Right ventricle myocardium superior (tissue), 1 donor: Measurements from ENCODE around the gene SLC43A2. TPM values are rescaled to one million over a fixed set of nuclear protein-coding genes. Genes with fewer than 3 reads are reported as not detected.
"Not testable (repeated sequence)": the region's sequence is repeated elsewhere in the genome, so short reads cannot be mapped to it uniquely, and the experiment has no call there.

Experiments
- ATAC-seq: fragments of 200-7000 bp; cut with Tn5 transposase; one replicate; pipeline ENCODE4 v1.9.1; 2020; ENCODE audit warnings: mild to moderate bottlenecking; ENCODE audit not compliant: poor library complexity
- DNase-seq: peaks from one replicate; pipeline ENCODE4 v3.0.0-alpha.2; 2020
- intact Hi-C: fragments of 100-400 bp; cut with DNase I; formaldehyde crosslinking; loops from one replicate; pipeline ENCODE4 v1.11.2; 2022
- total RNA-seq: library from RNA; stranded (reverse); fragmentation: NEBNext Ultra II Directional; extraction: Animal tissue kit (Norgen Biotek cat#: 25700); gene quantifications from one replicate; pipeline ENCODE4 v1.2.1, GENCODE V29; 2021
- donor health status: DM: no; HTN: yes; CAD: no; lungs with severe emphysema.

The SLC43A2 gene
- total RNA-seq, 1 donor from 2014 or later = 4.2 TPM

DNA sequence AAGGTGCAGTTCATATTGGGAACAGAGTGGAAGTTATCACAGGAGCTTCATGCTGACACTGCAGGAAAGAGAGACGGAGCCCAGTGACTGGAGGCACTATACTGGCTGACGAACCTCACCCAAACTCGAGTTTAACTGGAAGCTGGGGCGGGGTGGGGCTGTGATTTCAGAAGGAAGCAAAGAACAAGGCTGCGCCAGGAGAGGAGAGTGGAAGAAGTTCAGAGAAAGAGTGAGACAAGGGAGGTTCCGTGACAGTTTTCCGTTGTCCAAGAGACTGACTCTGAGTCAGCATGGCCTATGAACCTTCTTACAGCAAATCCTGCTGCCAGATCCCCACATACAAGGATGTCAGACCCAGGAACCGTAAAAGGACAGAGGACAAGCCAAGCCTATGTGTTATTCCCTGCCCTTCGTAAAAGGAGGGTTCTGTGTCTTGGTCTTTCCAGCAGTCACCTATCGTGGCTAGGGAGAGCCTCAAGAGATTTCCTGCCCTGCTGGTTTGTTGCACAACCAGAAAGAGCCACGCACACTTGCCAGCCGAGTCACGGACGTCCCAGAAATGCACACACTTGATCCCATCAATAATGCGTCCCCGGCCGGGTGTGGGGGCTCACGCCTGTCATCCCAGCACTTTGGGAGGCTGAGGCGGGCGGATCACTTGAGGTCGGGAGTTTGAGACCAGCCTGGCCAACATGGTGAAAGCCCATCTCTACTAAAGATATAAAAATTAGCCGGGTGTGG, 71.1 kb downstream of the SLC43A2 start:
- intact Hi-C loops = no loop called here
- DNase-seq (no peak), ATAC-seq (no peak)

DNA sequence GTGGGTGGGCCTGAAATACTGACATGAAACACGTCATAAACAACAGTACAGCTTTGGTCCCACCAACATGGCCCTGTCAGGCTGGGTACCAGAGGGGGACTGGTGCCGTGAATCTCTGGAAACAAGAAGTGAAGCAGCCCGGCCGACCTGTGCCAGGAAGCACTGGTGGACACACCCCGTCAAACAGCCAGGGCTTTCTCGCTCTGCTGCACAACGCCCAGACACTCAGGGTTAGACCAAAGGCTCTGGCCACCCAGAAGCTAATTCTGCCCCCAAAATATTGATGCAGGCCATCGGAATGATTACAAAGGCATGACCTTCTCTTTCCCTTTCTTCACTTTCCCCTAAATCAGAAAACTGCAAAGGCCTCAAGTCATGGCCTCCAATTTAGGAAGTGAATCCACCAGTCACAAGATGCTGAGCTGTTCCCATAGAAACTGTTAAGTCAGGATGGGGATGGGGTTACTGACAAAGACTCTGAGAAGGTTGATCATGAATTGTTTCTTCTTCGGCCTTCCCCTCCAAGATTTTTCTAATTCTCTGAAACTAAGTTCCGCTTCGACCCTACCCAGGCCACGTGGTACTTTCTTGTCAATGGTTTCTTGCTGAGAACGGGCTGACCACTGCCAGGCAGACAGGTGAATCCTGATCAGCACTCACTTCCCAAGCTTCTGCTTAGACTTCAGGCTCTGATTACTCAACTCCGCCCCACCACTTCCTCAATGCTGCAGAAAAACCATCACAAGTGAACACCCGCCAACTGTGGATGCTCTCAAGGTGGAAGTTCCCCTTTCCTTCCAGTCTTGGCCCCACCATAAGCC, 72.8 kb downstream of the SLC43A2 start:
- ATAC-seq = no peak
- intact Hi-C loops = no loop called here
- no peak for DNase-seq

DNA sequence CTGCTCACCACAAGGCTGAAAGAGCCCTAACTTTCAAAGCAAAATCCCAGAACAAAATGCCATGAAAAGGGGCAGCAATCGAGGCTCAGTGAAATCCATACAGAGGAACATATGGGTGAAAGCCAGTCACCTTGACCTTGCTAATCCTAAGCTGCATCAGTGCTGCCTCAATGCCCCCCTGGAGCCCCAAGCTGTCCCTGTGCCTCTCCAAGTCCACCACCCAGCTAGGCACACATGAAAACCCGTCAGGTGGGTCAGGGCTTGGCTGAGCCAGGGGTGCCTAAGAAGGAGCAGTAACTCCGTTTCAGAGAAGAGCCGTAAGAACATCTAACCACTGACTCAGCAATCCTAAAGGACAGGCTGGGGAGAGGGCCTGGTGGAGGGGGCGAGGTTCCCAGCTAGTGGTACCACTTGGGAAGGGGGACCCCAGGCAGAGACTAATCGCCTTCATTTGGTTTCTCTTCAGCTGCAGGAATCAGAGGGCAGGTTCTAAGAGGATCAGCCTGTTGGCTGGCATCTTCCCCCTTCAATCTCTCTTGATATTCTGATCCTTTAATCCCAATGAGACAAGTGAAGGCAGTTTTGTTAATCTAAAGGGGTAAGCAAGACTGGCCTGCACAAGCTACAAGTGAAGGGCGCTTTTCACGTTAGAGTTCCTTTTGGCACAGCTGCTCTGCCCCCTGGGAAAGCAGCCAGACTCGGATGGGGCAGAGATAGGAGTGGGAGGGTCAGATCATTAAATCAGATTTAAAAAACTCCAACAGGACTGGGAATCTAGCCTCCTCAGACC, 73.7 kb downstream of the SLC43A2 start:
- intact Hi-C loops = no loop called here
- DNase-seq (no peak), ATAC-seq (no peak)

DNA sequence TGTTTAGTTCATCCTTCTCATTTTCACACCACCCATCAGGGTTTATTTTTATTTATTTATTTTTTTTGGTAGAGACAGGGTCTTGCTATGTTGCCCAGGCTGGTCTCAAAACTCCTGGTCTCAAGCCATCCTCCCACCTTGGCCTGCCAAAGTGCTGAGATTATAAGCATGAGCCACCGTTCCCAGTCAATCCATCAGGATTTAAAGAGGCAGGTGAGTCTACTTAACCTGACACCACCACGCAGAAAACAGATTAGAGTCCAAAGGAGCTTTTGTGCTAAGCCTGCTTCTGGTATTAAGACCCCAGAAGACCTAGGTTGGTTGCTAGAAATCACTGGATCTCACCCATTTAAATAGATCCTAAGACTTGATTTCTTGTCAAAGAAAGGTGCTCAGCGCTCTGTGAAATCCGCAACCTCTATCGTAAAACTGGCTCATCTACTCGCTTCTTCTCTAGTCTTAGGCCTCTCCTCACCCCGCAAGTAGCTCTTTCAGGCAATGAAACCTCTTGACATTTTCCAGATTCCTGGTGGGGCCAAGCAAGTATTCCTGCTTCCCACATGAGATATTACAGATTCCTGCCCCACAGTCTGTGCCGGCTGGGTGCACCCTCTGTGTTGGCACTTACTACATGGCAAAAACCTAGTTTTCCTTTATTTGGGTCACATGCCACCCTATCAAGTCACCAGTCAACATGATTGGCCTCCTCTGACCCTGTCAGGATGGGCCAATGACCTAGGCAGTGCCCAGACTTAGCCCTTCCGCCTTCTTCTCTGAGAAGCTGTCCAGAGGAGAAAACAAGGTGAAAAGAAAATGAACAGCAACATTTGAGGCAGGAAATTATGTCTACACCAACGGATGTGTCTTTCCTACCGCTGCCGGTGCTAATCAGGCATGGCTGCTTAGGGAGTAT, 75.0 kb downstream of the SLC43A2 start:
- intact Hi-C loops = no loop called here
- DNase-seq (no peak), ATAC-seq (no peak)

DNA sequence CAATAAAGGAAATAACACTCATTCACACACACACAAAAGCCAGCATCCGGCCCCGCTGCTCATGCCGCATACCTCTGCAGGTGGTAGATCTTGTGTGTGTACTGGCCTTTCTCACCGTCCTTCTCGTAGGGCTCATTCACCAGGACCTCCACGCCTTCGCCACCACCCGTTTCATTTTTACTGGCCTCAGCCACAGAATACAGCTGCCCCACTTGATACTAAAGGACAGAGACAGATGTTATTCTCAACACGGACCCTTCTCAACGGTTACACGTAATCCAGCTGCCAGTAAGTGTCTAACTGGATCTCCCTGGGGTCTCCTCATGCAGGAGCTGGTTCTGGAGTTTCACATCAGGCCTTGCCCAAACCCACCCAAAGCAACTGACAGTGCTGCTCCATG, 75.7 kb downstream of the SLC43A2 start:
- intact Hi-C loops = no loop called here
- ATAC-seq (no peak), DNase-seq (no peak)

DNA sequence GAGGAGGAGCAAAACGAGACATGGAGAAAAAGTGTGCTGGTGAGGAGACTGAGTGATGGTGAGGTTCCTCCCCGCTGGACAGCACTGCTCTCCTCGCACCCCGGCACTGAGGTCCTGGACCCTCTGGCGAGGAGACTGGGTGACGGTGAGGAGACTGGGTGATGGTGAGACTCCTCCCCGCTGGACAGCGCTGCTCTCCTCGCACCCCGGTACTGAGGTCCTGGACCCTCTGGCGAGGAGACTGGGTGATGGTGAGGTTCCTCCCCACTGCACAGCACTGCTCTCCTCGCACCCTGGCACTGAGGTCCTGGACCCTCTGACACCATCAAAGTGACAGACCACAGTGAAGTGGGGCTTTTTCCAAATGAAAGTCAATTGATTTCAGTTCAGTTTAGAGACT, 76.9 kb downstream of the SLC43A2 start:
- intact Hi-C loops = no loop called here
- DNase-seq = no peak
- no peak for ATAC-seq

DNA sequence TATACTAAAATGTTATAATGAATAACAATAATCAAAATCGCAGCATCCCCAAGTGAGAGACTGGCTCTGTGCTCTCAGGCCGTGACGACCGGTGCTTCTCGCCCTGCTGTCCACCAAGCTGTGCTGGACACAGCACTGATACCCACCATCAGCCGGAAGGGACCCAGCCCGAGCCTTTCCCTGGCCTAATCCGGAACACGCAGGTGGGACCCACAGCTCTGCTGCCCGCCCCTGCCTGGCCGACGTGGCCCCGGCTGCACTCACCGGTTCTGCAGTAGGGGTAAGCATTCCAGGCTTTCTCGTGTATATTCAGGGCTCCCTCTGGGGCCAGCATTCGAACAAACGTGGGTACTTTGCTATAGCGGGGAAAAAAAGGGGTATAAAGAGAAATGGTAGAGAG, 80.6 kb downstream of the SLC43A2 start:
- intact Hi-C loops = no loop called here
- ATAC-seq (no peak), DNase-seq (no peak)

DNA sequence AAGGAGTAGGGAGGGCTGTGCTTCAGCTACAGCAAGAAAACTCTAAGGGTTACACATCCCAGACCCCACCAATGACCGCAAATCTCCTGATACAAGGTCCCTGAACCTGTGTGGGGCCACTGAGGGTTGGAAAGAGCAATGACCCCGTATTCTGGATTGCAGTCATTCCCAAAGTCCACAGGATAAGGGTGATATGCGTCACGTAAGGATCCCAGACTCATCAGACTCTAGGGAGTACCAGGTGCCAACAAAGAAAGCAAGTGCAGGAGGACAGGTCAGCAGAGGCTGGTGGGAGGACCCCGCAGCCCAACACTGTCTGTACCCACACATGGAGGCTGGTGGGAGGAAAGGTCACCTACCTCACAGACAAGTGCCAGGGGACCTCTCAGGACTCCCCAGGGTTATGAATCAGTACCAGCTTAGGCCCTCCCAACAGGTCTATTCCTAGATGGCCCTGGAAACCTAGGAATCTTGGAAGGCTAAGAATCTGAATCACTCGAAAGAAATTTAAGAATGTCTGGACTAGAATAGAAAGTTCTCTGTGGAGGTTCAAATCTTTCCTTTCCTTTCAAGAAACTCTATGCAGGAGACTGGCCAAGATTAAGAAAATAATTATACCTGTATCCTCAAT, 82.2 kb downstream of the SLC43A2 start:
- DNase-seq = no peak
- ATAC-seq = no peak
- intact Hi-C loops = no loop called here

DNA sequence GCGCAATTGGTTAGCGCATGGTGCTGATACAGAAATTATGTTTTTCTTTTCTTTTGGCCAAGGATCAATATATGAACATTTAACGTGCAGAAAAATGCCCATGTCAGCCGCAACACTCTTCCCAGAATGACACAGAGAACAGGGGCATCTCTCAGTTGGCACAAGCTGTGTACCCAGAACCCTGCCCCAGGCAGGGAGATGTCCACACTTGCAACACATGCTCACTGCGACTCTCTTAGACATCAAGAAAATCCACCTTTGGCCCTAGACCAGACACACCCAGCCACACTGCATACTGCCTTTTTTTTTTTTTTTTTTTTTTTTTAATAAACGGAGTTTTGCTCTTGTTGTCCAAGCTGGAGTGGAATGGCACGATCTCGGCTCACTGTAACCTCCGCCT, 83.0 kb downstream of the SLC43A2 start:
- intact Hi-C loops = no loop called here
- ATAC-seq (no peak), DNase-seq (no peak)

DNA sequence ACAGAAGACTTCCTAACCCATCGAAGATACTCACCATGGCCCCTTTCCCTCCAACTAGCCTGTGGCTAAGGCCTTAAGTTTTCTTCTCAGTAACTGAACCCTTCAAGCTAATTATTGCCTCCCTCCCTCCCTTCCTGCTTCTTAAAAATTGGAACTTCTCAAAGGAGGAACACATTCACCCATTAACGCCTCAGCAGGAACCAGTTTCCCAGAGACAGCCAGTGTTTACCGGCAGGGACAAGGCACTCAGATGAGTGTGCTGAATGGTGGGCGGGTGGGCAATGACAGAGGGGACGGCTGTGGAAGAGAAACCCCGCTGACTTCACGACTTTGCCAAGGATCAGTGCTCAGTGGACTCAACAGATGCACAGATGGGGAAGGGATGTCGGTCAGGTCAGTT, 86.3 kb downstream of the SLC43A2 start:
- DNase-seq = no peak
- no peak for ATAC-seq
- intact Hi-C loops = no loop called here

DNA sequence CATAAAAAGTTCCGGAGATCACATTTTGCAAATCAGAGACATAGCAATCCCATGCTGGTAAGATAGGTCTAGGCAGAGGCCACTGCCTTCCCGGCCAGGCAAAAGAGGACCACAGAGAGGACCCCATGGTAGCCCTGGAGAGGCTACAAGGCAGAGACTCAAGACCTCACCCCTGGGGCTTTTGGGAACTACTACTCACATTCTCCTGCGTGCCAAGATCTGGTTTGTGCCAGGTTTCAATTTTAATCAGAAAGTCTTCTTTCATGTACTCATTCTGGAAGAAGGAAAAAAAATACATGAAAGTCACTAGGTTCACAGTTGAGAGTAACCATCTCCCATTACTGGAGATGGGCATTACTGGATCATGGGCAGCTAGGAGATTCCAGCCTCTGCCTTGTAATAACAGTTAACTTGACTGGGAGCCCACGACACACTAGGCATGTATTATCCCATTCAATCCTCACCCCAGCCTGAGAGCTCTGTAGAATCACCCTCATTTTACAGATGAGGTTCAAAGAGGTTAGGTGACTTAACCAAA, 87.2 kb downstream of the SLC43A2 start:
- intact Hi-C loops = no loop called here
- DNase-seq (no peak), ATAC-seq (no peak)

DNA sequence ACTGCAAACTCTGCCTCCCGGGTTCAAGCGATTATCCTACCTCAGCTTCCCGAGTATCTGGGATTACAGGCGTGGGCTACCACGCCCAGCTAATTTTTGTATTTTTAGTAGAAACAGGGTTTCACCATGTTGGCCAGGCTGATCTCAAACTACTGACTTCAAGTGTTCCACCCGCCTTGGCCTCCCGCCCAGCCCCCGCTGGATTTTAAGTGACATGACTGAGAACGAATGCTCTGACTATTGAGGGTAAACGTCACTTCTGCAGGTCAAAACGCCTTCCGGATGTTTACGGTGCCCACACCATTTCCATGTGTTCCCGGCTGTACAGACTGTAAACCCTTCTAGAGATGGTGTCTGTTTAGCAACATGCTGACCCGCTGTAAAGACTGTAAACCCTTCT, 88.8 kb downstream of the SLC43A2 start:
- DNase-seq = no peak
- intact Hi-C loops = no loop called here
- no peak for ATAC-seq

DNA sequence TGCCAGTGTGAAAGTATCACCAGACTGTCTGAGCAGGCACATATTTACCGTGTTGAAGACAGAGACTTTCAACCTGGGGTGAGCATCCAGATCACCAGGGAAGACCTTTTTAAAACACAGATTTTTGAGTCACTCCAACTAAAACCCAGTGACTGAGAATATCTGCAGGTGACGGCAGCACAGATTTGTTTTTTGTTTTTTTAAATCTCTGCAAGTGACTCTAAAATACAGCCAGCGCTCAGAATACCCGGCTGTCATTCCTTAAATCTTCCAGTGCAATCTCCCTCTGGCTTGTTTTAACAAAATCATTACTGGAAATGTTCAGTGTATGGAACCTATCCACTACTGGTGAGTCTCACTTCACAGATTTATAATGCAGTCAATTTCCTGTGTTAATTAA, 92.9 kb downstream of the SLC43A2 start:
- DNase-seq = no peak
- ATAC-seq = no peak
- intact Hi-C loops = no loop called here

DNA sequence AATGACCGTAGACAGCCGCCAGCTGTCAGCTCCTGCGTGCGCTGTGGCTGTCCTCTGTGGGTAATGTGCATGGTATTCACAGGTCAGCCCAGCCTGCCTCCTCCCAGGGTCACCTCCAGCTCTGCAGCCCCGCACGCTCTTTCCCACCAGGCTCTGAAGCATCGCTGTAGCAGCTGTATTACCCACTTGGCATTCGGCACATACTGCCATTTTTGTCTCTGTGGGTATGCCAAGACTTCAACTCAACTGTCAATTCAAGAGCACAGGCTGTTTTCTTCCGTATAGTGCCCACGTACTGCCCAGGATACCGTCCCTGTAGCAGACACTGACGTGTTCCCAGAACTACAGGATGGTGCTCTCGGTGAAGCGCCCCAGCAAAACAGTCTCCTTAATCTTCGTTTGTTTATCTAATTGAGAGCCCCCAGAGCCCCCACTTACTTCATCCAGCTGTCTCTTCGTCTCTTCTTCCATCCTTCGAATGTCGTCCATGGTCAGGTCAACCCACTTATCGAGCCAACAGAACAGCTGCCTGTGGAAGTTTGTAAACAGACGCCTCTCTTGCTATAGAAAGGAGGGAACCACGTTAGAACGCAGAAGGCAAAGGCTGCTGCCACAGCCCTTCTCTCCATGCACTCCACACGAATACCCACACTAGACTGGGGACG, 94.8 kb downstream of the SLC43A2 start:
- DNase-seq (no peak), ATAC-seq (peak; percentile 85)
- intact Hi-C loops = no loop called here

DNA sequence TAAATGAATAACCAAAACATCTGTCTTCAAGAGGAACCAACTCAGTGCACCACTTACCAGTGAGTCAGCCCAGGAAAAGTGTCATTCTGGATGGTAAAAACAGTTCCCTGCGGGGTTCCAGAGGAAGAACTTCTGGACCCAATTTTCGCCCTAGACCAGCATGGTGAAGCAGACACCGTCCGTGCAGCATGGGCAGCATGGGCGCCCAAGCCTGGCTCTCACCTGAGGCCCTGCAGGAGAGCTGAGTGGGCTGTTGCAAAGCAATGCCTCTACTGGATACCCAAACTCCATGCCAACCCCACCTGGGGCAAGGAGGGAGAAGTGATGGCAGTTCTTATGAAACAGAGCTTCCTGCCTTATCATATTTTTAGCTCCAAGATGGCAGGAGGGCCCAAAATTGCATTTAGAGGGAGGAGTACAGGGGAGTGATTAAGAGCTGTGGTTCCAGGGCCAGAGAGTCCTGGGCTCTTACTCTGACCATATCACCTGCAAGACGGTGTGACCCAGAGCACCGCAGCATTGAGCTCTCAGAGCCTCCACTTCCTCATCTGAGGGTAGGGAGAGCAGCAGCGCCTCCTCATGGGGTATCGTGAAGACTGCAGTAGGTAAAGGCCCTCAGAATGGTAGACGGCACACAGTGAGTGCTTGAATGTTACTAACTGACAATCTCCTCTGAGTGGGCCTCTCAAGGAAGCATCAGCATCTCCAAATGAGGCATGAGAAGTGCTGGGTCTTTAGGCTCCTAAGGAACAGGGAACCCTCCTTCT, 95.6 kb downstream of the SLC43A2 start:
- ATAC-seq (peak; percentile 73), DNase-seq (no peak)
- intact Hi-C loops = no loop called here

DNA sequence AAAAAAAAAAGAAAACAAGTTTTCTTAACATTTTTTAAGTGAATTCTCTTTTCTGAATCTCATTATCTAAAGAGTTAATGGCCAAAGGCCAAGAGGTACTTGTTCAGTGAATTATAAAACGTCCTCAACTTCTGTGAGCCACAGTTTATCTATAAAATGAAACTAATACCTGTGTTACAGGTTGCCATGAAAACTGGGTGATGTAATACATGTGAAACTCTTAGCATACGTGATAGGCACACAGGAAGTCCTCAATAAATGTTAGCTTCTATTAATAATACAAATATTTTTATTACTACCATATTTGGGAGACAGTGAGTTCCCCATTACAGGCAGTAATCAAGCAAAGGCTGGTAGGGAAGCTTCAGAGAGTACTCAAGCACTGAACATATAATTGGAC, 98.8 kb downstream of the SLC43A2 start:
- intact Hi-C loops = no loop called here
- DNase-seq (no peak), ATAC-seq (no peak)

DNA sequence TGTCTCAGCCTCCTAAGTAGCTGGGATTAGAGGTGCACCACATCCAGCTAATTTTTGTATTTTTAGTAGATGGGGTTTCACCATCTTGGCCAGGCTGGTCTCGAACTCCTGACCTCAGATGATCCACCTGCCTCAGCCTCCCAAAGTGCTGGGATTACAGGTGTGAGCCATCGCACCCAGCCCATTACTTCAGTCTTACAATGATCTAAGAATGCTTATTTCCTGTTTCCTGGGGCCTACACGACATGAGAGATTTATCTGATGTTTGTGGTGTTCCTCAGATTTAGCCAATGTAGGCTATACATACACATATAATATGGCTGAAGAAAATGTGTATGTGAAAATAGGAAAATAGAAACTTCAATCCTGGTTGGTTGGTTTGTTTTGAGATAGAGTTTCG, 101.8 kb downstream of the SLC43A2 start:
- ATAC-seq, DNase-seq, intact Hi-C loops: not testable (repeated sequence)
